H9 (cell line): ENCODE data around the gene PERM1. TPM values are rescaled to one million over a fixed set of nuclear protein-coding genes. Genes with fewer than 3 reads are reported as not detected.
A peak's percentile ranks its signal among the peaks of the same experiment; 100 is the strongest.

Source experiments
- DNase-seq: peaks from one replicate; pipeline ENCODE4 v3.0.0-alpha.2; 2017
- H2AFZ ChIP-seq: one replicate; pipeline ENCODE4 v1.6.1; 2013; ENCODE audit warnings: mild to moderate bottlenecking, low read length, control low read depth, moderate library complexity
- H2AK5ac ChIP-seq: 2 replicates; pipeline ENCODE4 v1.6.1; 2013; ENCODE audit warnings: low read length, control low read depth, mixed read lengths; ENCODE audit not compliant: insufficient read length
- H2BK120ac ChIP-seq: one replicate; pipeline ENCODE4 v1.6.1; 2013; ENCODE audit warnings: low read depth, mild to moderate bottlenecking, low read length, control low read depth, inconsistent platforms; ENCODE audit not compliant: poor library complexity, severe bottlenecking
- H2BK12ac ChIP-seq: 2 replicates; pipeline ENCODE4 v1.6.1; 2013; ENCODE audit warnings: low read length, control low read depth, mixed read lengths, low read depth; ENCODE audit not compliant: insufficient read length
- H2BK15ac ChIP-seq: 2 replicates; pipeline ENCODE4 v1.6.1; 2013; ENCODE audit warnings: low read depth, low read length, control low read depth
- H2BK20ac ChIP-seq: one replicate; pipeline ENCODE4 v1.6.1; 2013; ENCODE audit warnings: low read depth, mild to moderate bottlenecking, low read length, control low read depth, inconsistent platforms; ENCODE audit not compliant: poor library complexity, severe bottlenecking
- H2BK5ac ChIP-seq: 2 replicates; pipeline ENCODE4 v1.6.1; 2013; ENCODE audit warnings: low read length, control low read depth, mixed read lengths; ENCODE audit not compliant: insufficient read length
- H3K14ac ChIP-seq: 2 replicates; pipeline ENCODE4 v1.6.1; 2013; ENCODE audit warnings: low read length, control low read depth; ENCODE audit not compliant: insufficient read depth
- H3K18ac ChIP-seq: 2 replicates; pipeline ENCODE4 v1.6.1; 2013; ENCODE audit warnings: low read depth, mild to moderate bottlenecking, mixed read lengths, low read length, control low read depth; ENCODE audit not compliant: insufficient read length
- H3K23ac ChIP-seq: 2 replicates; pipeline ENCODE4 v1.6.1; 2013; ENCODE audit warnings: low read length, control low read depth, mixed read lengths, low read depth; ENCODE audit not compliant: insufficient read length
- H3K23me2 ChIP-seq: 2 replicates; pipeline ENCODE4 v1.6.1; 2013; ENCODE audit warnings: low read depth, mild to moderate bottlenecking, mixed read lengths, low read length, control low read depth; ENCODE audit not compliant: insufficient read length, poor library complexity, severe bottlenecking
- H3K27ac ChIP-seq: 2 replicates; pipeline ENCODE4 v1.5.1; 2013; ENCODE audit warnings: low read length, control low read depth, mixed read lengths, low read depth; ENCODE audit not compliant: insufficient read length
- H3K27me3 ChIP-seq: 2 replicates; pipeline ENCODE4 v1.6.1; 2013; ENCODE audit warnings: low read length, control low read depth, inconsistent platforms; ENCODE audit not compliant: insufficient read depth
- H3K4ac ChIP-seq: 2 replicates; pipeline ENCODE4 v1.6.1; 2013; ENCODE audit warnings: low read depth, mild to moderate bottlenecking, control low read depth, inconsistent platforms, low read length, moderate library complexity
- H3K4me1 ChIP-seq: 2 replicates; pipeline ENCODE4 v1.6.1; 2013; ENCODE audit warnings: low read length, control low read depth, inconsistent platforms; ENCODE audit not compliant: insufficient read depth
- H3K4me2 ChIP-seq: 2 replicates; pipeline ENCODE4 v1.6.1; 2013; ENCODE audit warnings: low read length, control low read depth, mixed read lengths; ENCODE audit not compliant: insufficient read length, insufficient read depth
- H3K56ac ChIP-seq: 2 replicates; pipeline ENCODE4 v1.6.1; 2013; ENCODE audit warnings: low read depth, mild to moderate bottlenecking, mixed read lengths, low read length, control low read depth; ENCODE audit not compliant: insufficient read length
- H3K79me1 ChIP-seq: 2 replicates; pipeline ENCODE4 v1.6.1; 2013; ENCODE audit warnings: low read depth, mild to moderate bottlenecking, moderate library complexity, low read length, control low read depth, inconsistent platforms; ENCODE audit not compliant: insufficient read depth, poor library complexity, severe bottlenecking
- H3K79me2 ChIP-seq: 2 replicates; pipeline ENCODE4 v1.6.1; 2013; ENCODE audit warnings: low read length, control low read depth, inconsistent platforms; ENCODE audit not compliant: insufficient read depth
- H3K9ac ChIP-seq: 2 replicates; pipeline ENCODE4 v1.6.1; 2013; ENCODE audit warnings: low read length, control low read depth, mixed read lengths; ENCODE audit not compliant: insufficient read length; ENCODE audit errors: extremely low read depth
- H3K9me3 ChIP-seq: one replicate; pipeline ENCODE4 v1.6.1; 2013; ENCODE audit warnings: low read depth, low read length, inconsistent platforms; ENCODE audit not compliant: control insufficient read depth
- H3T11ph ChIP-seq: one replicate; pipeline ENCODE4 v1.6.1; 2013; ENCODE audit warnings: mild to moderate bottlenecking, low read length, control low read depth, inconsistent platforms
- H4K20me1 ChIP-seq: one replicate; pipeline ENCODE4 v1.6.1; 2013; ENCODE audit not compliant: control insufficient read depth, insufficient read length, insufficient read depth
- H4K5ac ChIP-seq: 2 replicates; pipeline ENCODE4 v1.6.1; 2013; ENCODE audit warnings: low read depth, mild to moderate bottlenecking, mixed read lengths, low read length, control low read depth; ENCODE audit not compliant: insufficient read length
- H4K8ac ChIP-seq: replicated peaks from 2 replicates; pipeline ENCODE4 v1.6.1; 2013; ENCODE audit warnings: low read length, control low read depth, mixed read lengths, low read depth; ENCODE audit not compliant: insufficient read length
- H4K91ac ChIP-seq: 2 replicates; pipeline ENCODE4 v1.6.1; 2013; ENCODE audit warnings: low read depth, mild to moderate bottlenecking, moderate library complexity, mixed read lengths, low read length, control low read depth; ENCODE audit not compliant: insufficient read length
- H3K27ac Mint-ChIP-seq, 3 experiments: 2 replicates in 2 of 3; 3 replicates in 1 of 3; pipeline ENCODE4 v1.8.0; 2020 to 2021; ENCODE audit warnings: mixed read lengths in 3 of 3, mild to moderate bottlenecking in 1 of 3, moderate library complexity in 1 of 3
- H3K27me3 Mint-ChIP-seq: 2 replicates; pipeline ENCODE4 v1.8.0; 2021; ENCODE audit warnings: low read depth, mild to moderate bottlenecking, moderate library complexity, mixed read lengths
- H3K36me3 Mint-ChIP-seq, 3 experiments: 2 replicates in 2 of 3; 3 replicates in 1 of 3; pipeline ENCODE4 v1.8.0; 2020 to 2021; ENCODE audit warnings: low read depth in 3 of 3, mixed read lengths in 3 of 3; ENCODE audit not compliant: insufficient read depth in 1 of 3
- H3K4me1 Mint-ChIP-seq, 2 experiments: 2 replicates each; pipeline ENCODE4 v1.8.0; 2020; ENCODE audit warnings: mixed read lengths in 2 of 2
- H3K4me3 Mint-ChIP-seq, 2 experiments: 2 replicates in 1 of 2; 3 replicates in 1 of 2; pipeline ENCODE4 v1.8.0; 2020 to 2021; ENCODE audit warnings: mild to moderate bottlenecking in 2 of 2, mixed read lengths in 2 of 2, moderate library complexity in 1 of 2
- H3K9me3 Mint-ChIP-seq, 2 experiments: 2 replicates in 1 of 2; 3 replicates in 1 of 2; pipeline ENCODE4 v1.8.0; 2020; ENCODE audit warnings: mild to moderate bottlenecking in 2 of 2, mixed read lengths in 2 of 2, moderate library complexity in 1 of 2
- CTCF ChIP-seq: fragments of 200-600 bp; sonication (generic); conservative IDR thresholded peaks from 3 replicates; pipeline ENCODE4 v1.8.0; 2021; ENCODE audit warnings: antibody characterized with exemption, mild to moderate bottlenecking
- WGBS: extraction: QIAGEN DNeasy Blood & Tissue Kit; methylation state at CpG from one replicate; pipeline ENCODE4 v1.1.7; 2013; ENCODE audit warnings: missing lambda C conversion rate, low lambda C conversion rate, mixed read lengths; ENCODE audit not compliant: insufficient read length; ENCODE audit errors: extremely low coverage; 5-methylcytosine and 5-hydroxymethylcytosine counted together
- total RNA-seq: library from RNA; stranded (reverse); gene quantifications from 2 replicates; pipeline ENCODE4 v1.2.1, GENCODE V29; 2021

The PERM1 gene
- total RNA-seq, 1 experiment from 2014 or later, result not detected

- H4K20me1 ChIP-seq, result no peaks in the 10 kb centered on the region
- H4K91ac ChIP-seq, result no peak overlapping the region
- Mint-ChIP-seq H3K27ac (no peak overlapping the region), H3K9me3 (no peaks in the 10 kb centered on the region), H3K27me3 (peaks cover 75% of the 10 kb centered on the region), H3K4me1 (peaks cover 9 to 46% of the 10 kb centered on the region in 2 experiments), H3K4me3 (peak overlapping the region in 1 of 2 experiments; percentile 20; a peak in 2 of 5 replicates), H3K36me3 (peaks cover 0 to 6% (median 2%) of the 10 kb centered on the region in 3 experiments; a peak in 3 of 7 replicates)
- no peak overlapping the region for H3K9ac ChIP-seq
- H4K8ac ChIP-seq, result no peak overlapping the region
- H2BK120ac ChIP-seq, result no peak overlapping the region
- H3K4me1 ChIP-seq, result no peaks in the 10 kb centered on the region
- TF ChIP-seq CTCF, result no peak
- no peaks in the 10 kb centered on the region for H3K79me1 ChIP-seq
- H3K9me3 ChIP-seq, result no peaks in the 10 kb centered on the region
- no peak overlapping the region for H2BK5ac ChIP-seq
- no peak overlapping the region for H2BK15ac ChIP-seq
- no peak overlapping the region for H3K4me2 ChIP-seq
- H2BK20ac ChIP-seq, result no peak overlapping the region
- H3K4ac ChIP-seq, result no peak overlapping the region
- H3K18ac ChIP-seq, result no peak overlapping the region
- no peak overlapping the region for H2AK5ac ChIP-seq
- H3K27me3 ChIP-seq, result peaks cover 51% of the 10 kb centered on the region
- DNase-seq, result no peak
- H3K56ac ChIP-seq, result no peak overlapping the region
- H2AFZ ChIP-seq, result no peak overlapping the region
- H3K79me2 ChIP-seq, result no peaks in the 10 kb centered on the region
- H2BK12ac ChIP-seq, result no peak overlapping the region
- peaks cover 6% of the 10 kb centered on the region for H3K23me2 ChIP-seq
- no peak overlapping the region for H3K14ac ChIP-seq
- no peak overlapping the region for H3T11ph ChIP-seq
- H3K23ac ChIP-seq, result no peak overlapping the region
- no peak overlapping the region for H4K5ac ChIP-seq
- no CpG with 5 or more reads among the region's 21 CpGs for WGBS
- H3K27ac ChIP-seq, result no peak overlapping the region
Observed at GRCh38 chr1:939511-940106, 42.3 kb downstream of the PERM1 start.
